Activated CD8-positive, alpha-beta memory T cell treated with anti-CD3 and anti-CD28 coated beads for 36 hours (primary cell): ENCODE data around the gene OR51S1. TPM values are rescaled to one million over a fixed set of nuclear protein-coding genes. Genes with fewer than 3 reads are reported as not detected.
"Not testable (repeated sequence)": the region's sequence is repeated elsewhere in the genome, so short reads cannot be mapped to it uniquely, and the experiment has no call there.

Experiments used
- CTCF ChIA-PET: fragments of 350-600 bp; sonication (Branson Sonifier 250); formaldehyde crosslinking; loops from one replicate; lab custom pipeline; 2021; ENCODE audit warnings: antibody characterized with exemption; lab: Charles Lee
- POLR2A ChIA-PET: fragments of 350-600 bp; sonication (Branson Sonifier 250); formaldehyde crosslinking; loops from one replicate; lab custom pipeline; 2021; ENCODE audit warnings: antibody characterized with exemption; lab: Charles Lee
- total RNA-seq, 2 experiments: library from RNA; stranded (reverse); gene quantifications; one replicate each; pipeline ENCODE4 v1.2.3, GENCODE V29; 2021

Gene OR51S1
- total RNA-seq, 2 experiments from 2014 or later = not detected

DNA sequence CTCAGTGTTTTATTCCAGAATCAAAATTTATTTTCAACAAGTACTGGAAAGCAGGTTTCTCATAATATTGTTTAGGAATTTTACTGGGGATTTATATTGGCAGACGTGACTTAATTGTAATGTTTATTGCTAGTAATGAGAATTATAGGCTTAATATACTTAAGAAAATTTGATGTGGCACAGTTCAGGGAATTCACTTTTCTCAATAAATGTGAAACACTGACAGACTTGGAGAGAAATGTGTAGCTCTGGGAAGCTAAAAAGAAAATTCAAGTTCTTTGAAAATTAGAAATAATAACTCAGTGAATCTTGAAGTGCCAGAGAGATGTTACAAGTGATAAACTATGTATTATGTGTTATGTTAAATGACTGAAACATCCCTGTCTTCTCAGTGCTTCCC lies 28.0 kb downstream of the OR51S1 start, which contains the start of gene OR51F2:
TSS of gene OR51F2 (plus strand) at position 301 of the 400 bp plus-strand sequence. CDS start 101 bp downstream, outside the sequence.
- CTCF ChIA-PET = no interaction called here
- POLR2A ChIA-PET = no interaction called here

GRCh38 chr11:4809246-4809645 lies 39.8 kb downstream of the OR51S1 start:
- CTCF ChIA-PET = no interaction called here
- POLR2A ChIA-PET = no interaction called here

DNA sequence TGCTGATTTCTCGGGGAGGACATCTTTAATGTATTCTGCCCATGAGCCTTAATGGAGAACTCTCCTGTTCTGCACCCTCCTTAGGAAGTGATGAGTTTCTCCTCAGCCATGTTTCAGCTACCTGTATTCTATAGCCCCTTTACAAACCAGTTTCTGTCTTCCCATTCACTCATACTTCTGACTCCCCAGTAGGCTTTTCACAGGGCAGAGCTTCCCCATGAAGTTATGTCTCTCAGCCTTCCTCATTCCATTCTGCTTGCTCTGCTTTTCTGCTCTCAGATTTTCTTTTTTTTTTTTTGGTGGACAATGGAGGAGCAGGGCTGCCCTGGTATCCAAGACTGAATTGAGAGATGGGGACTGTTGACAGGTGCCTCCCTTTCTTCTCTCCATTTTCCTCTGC lies 40.5 kb downstream of the OR51S1 start:
- POLR2A ChIA-PET = no interaction called here
- CTCF ChIA-PET = no interaction called here

- ChIA-PET CTCF (interaction anchor here (0.7 kb wide), 1 partner anchor 177 kb away, joined by 3 read pairs; no protein-coding TSS in a partner anchor), POLR2A (no interaction called here)
Observed at GRCh38 chr11:4804280-4804679, 44.7 kb downstream of the OR51S1 start, which contains the start of gene OR52R1. Gene OR52R1, minus strand, starts transcription at chr11:4804380. Its CDS starts 0 bp downstream, at chr11:4804380.

DNA sequence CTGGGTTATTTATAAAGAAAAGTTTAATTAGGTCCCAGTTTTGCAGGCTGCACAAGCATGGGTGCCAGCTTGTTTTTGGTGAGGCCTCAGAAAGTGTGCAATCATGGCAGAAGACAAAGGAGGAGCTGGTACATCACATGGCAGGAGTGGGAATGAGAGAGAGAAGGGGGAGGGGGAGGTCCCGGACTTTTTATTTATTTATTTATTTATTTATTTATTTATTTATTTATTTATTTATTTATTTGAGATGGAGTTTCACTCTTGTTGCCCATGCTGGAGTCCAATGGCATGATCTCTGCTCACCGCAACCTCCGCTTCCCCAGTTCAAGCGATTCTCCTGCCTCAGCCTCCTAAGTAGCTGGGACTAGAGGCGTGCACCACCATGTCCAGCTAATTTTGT lies 47.7 kb downstream of the OR51S1 start:
- CTCF ChIA-PET, POLR2A ChIA-PET: not testable (repeated sequence)

- ChIA-PET POLR2A (no interaction called here), CTCF (no interaction called here)
Observed at GRCh38 chr11:4798427-4799183, 50.4 kb downstream of the OR51S1 start.

Other genes with a start within 250 kb of the OR51S1 start
- 10 to 100 TPM in 1 of 2 experiments, 1 to 10 TPM in 1; 9.8 to 10.2 TPM for gene TRIM68, start 241.0 kb downstream of the OR51S1 start, total RNA-seq
- gene OR51D1, start 211.7 kb downstream of the OR51S1 start, total RNA-seq = not detected
- not detected for gene OR51E1, start 205.2 kb downstream of the OR51S1 start, total RNA-seq
- gene OR51E2, start 151.4 kb downstream of the OR51S1 start, total RNA-seq = not detected
- gene MMP26, start 144.4 kb downstream of the OR51S1 start, total RNA-seq = not detected
- gene OR51F1, start 79.3 kb downstream of the OR51S1 start, total RNA-seq = not detected
- gene OR52R1, start 44.8 kb downstream of the OR51S1 start, total RNA-seq = not detected
- gene OR51F2, start 27.9 kb downstream of the OR51S1 start, total RNA-seq = not detected
- not detected for gene OR51T1, start 32.7 kb upstream of the OR51S1 start, total RNA-seq
- gene OR51A7, start 54.6 kb upstream of the OR51S1 start, total RNA-seq = not detected
- gene OR51G2, start 70.1 kb upstream of the OR51S1 start, total RNA-seq = not detected
- not detected for gene OR51G1, start 75.1 kb upstream of the OR51S1 start, total RNA-seq
- not detected for gene OR51A4, start 98.4 kb upstream of the OR51S1 start, total RNA-seq
- gene OR51A2, start 106.5 kb upstream of the OR51S1 start, total RNA-seq = not detected
- not detected for gene OR51L1, start 145.6 kb upstream of the OR51S1 start, total RNA-seq
- gene OR52J3, start 197.3 kb upstream of the OR51S1 start, total RNA-seq = not detected
- not detected for gene OR52E2, start 210.4 kb upstream of the OR51S1 start, total RNA-seq
- not detected for gene OR52E1, start 220.4 kb upstream of the OR51S1 start, total RNA-seq